Renal cortex interstitium (tissue), 11 donors: ENCODE results near the gene AGAP2. TPM values are rescaled to one million over a fixed set of nuclear protein-coding genes. Genes with fewer than 3 reads are reported as not detected.

Experiments
- DNase-seq, 11 donors: peaks; one replicate each; pipeline ENCODE4 v3.0.0-alpha.2; 2013; ENCODE audit warnings: low read depth in 9 of 11, low spot score in 4 of 11; ENCODE audit errors: extremely low read depth in 1 of 11
- polyA plus RNA-seq, 3 donors: library from polyadenylated mRNA; unstranded; fragments of 120-200 nt; gene quantifications; one replicate each; pipeline ENCODE4 v1.2.1, GENCODE V29; 2013; ENCODE audit not compliant: insufficient read length in 3 of 3

Gene AGAP2
- polyA plus RNA-seq, 3 donors: 0.89 to 1.9 (median 1.1) TPM

GRCh38 chr12:57741844-57742738 lies 3.5 kb upstream of the AGAP2 start:
- DNase-seq: no peak

- DNase-seq: no peak
Measured at GRCh38 chr12:57741413-57741789, 2.9 kb upstream of the AGAP2 start.

GRCh38 chr12:57740656-57741412 lies 2.3 kb upstream of the AGAP2 start:
- DNase-seq: no peak

GRCh38 chr12:57739914-57740538 lies 1.5 kb upstream of the AGAP2 start:
- no peak for DNase-seq

GRCh38 chr12:57739387-57739786 lies 845 bp upstream of the AGAP2 start:
- no peak for DNase-seq

- no peak for DNase-seq
Measured at GRCh38 chr12:57737467-57738460, 778 bp downstream of the AGAP2 start.

GRCh38 chr12:57736741-57737466 lies 1.6 kb downstream of the AGAP2 start:
- DNase-seq: no peak

GRCh38 chr12:57735952-57736740 lies 2.4 kb downstream of the AGAP2 start:
- no peak for DNase-seq

GRCh38 chr12:57735198-57735855 lies 3.2 kb downstream of the AGAP2 start:
- no peak for DNase-seq

GRCh38 chr12:57734591-57734990 lies 4.0 kb downstream of the AGAP2 start:
- DNase-seq: no peak

- no peak for DNase-seq
Measured at GRCh38 chr12:57733928-57734327, 4.6 kb downstream of the AGAP2 start.

- DNase-seq: no peak
Measured at GRCh38 chr12:57732726-57733593, 5.6 kb downstream of the AGAP2 start.

- DNase-seq: no peak
Measured at GRCh38 chr12:57732270-57732669, 6.3 kb downstream of the AGAP2 start.

GRCh38 chr12:57731411-57732080 lies 7.0 kb downstream of the AGAP2 start:
- no peak for DNase-seq

- no peak for DNase-seq
Measured at GRCh38 chr12:57730336-57731067, 8.0 kb downstream of the AGAP2 start.
